ENCODE measurements around the gene CCIN.

DNA sequence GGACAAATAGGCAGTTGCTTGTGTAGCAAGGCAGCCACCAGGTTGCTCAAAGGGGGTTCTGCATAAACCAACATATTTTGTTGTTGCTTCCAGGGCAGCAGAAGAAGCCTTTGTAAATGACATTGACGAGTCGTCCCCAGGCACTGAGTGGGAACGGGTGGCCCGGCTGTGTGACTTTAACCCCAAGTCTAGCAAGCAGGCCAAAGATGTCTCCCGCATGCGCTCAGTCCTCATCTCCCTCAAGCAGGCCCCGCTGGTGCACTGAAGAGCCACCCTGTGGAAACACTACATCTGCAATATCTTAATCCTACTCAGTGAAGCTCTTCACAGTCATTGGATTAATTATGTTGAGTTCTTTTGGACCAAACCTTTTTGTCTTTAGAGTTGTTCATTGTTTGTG is 42.3 kb downstream of the CCIN start:
- TF ChIP-seq, protein P1, sequence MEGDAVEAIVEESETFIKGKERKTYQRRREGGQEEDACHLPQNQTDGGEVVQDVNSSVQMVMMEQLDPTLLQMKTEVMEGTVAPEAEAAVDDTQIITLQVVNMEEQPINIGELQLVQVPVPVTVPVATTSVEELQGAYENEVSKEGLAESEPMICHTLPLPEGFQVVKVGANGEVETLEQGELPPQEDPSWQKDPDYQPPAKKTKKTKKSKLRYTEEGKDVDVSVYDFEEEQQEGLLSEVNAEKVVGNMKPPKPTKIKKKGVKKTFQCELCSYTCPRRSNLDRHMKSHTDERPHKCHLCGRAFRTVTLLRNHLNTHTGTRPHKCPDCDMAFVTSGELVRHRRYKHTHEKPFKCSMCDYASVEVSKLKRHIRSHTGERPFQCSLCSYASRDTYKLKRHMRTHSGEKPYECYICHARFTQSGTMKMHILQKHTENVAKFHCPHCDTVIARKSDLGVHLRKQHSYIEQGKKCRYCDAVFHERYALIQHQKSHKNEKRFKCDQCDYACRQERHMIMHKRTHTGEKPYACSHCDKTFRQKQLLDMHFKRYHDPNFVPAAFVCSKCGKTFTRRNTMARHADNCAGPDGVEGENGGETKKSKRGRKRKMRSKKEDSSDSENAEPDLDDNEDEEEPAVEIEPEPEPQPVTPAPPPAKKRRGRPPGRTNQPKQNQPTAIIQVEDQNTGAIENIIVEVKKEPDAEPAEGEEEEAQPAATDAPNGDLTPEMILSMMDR (IDR thresholded peaks at IDR 0.05; ENCODE audit: borderline replicate concordance, extremely low read depth, low read length, poor library complexity, severe bottlenecking) = no peak
- TF ChIP-seq EZH2 (IDR thresholded peaks at IDR 0.05; ENCODE audit: borderline replicate concordance, low read depth, low read length, severe bottlenecking) = no peak

All from DND-41 (cell line).